IMR-90 (cell line): ENCODE results near the gene C10orf62. TPM values are rescaled to one million over a fixed set of nuclear protein-coding genes. Genes with fewer than 3 reads are reported as not detected.

Experiments
- ATAC-seq: fragments of 200-7000 bp; cut with Tn5 transposase; 2 replicates; pipeline ENCODE4 v1.9.1; 2020; ENCODE audit warnings: low read depth, mild to moderate bottlenecking, moderate library complexity
- BruUV-seq: library from RNA; stranded (reverse); fragments of 400-500 nt; replicated peaks from 2 replicates; lab custom pipeline; 2021; lab: Mats Ljungman, UMichigan
- CTCF ChIA-PET: fragments of 300-600 bp; formaldehyde crosslinking; extraction: SDS; loops from one replicate; lab custom pipeline; 2021; ENCODE audit warnings: antibody characterized with exemption; lab: Yijun Ruan, JAX
- POLR2A ChIA-PET: fragments of 300-600 bp; sonication (Branson Sonifier 250); formaldehyde crosslinking; loops from one replicate; lab custom pipeline; 2022; ENCODE audit warnings: antibody characterized with exemption; ENCODE audit not compliant: unreplicated experiment; lab: Charles Lee
- DNase-seq: peaks from one replicate; pipeline ENCODE4 v3.0.0; 2013
- H2AFZ ChIP-seq: replicated peaks from 2 replicates; pipeline ENCODE3; 2013; ENCODE audit warnings: low read length, mild to moderate bottlenecking; ENCODE audit not compliant: poor library complexity
- H2AK5ac ChIP-seq: 2 replicates; pipeline ENCODE4 v1.6.1; 2013; ENCODE audit warnings: low read depth, low read length, inconsistent platforms
- H2AK9ac ChIP-seq: replicated peaks from 2 replicates; pipeline ENCODE3; 2013; ENCODE audit warnings: mild to moderate bottlenecking, low read depth, low read length, moderate library complexity; ENCODE audit not compliant: poor library complexity
- H2BK120ac ChIP-seq: 2 replicates; pipeline ENCODE4 v1.6.1; 2013; ENCODE audit warnings: low read depth, low read length, inconsistent platforms
- H2BK15ac ChIP-seq: 3 replicates; pipeline ENCODE4 v1.6.1; 2013; ENCODE audit warnings: low read depth, low read length, inconsistent platforms
- H2BK20ac ChIP-seq: 2 replicates; pipeline ENCODE4 v1.6.1; 2013; ENCODE audit warnings: low read depth, mild to moderate bottlenecking, inconsistent platforms, low read length, moderate library complexity
- H2BK5ac ChIP-seq: 2 replicates; pipeline ENCODE4 v1.6.1; 2013; ENCODE audit warnings: mild to moderate bottlenecking, low read depth, low read length, inconsistent platforms; ENCODE audit not compliant: poor library complexity, severe bottlenecking
- H3K14ac ChIP-seq: replicated peaks from 2 replicates; pipeline ENCODE4 v1.6.1; 2013; ENCODE audit warnings: low read depth, low read length, inconsistent platforms
- H3K18ac ChIP-seq: 2 replicates; pipeline ENCODE4 v1.6.1; 2013; ENCODE audit warnings: low read depth, low read length, control low read depth
- H3K23ac ChIP-seq: 2 replicates; pipeline ENCODE4 v1.6.1; 2013; ENCODE audit warnings: low read depth, low read length, inconsistent platforms
- H3K27ac ChIP-seq: 2 replicates; pipeline ENCODE4 v1.5.1; 2013; ENCODE audit warnings: mild to moderate bottlenecking, control low read depth, low read length; ENCODE audit not compliant: insufficient read depth
- H3K27me3 ChIP-seq: 2 replicates; pipeline ENCODE4 v1.6.1; 2013; ENCODE audit warnings: low read length; ENCODE audit not compliant: control insufficient read depth, insufficient read depth
- H3K36me3 ChIP-seq: 2 replicates; pipeline ENCODE4 v1.6.1; 2013; ENCODE audit warnings: low read length, mixed read lengths; ENCODE audit not compliant: control insufficient read depth, insufficient read depth
- H3K4ac ChIP-seq: 2 replicates; pipeline ENCODE4 v1.6.1; 2013; ENCODE audit warnings: low read depth, low read length, inconsistent platforms
- H3K4me1 ChIP-seq: 2 replicates; pipeline ENCODE4 v1.6.1; 2013; ENCODE audit warnings: low read length, mixed read lengths; ENCODE audit not compliant: control insufficient read depth, insufficient read depth
- H3K4me2 ChIP-seq: 2 replicates; pipeline ENCODE4 v1.6.1; 2013; ENCODE audit warnings: low read depth, mild to moderate bottlenecking, control low read depth, low read length, moderate library complexity
- H3K4me3 ChIP-seq: 2 replicates; pipeline ENCODE4 v1.5.1; 2013; ENCODE audit warnings: low read depth, mild to moderate bottlenecking, control low read depth, low read length, moderate library complexity; ENCODE audit not compliant: insufficient read depth
- H3K56ac ChIP-seq: 2 replicates; pipeline ENCODE4 v1.6.1; 2013; ENCODE audit warnings: low read length, inconsistent platforms; ENCODE audit not compliant: insufficient read depth; ENCODE audit errors: extremely low read depth
- H3K79me1 ChIP-seq, 2 experiments: 2 replicates each; pipeline ENCODE4 v1.6.1; 2013; ENCODE audit warnings: low read length in 2 of 2, inconsistent platforms in 1 of 2, low read depth in 1 of 2
- H3K9ac ChIP-seq: 2 replicates; pipeline ENCODE4 v1.6.1; 2013; ENCODE audit warnings: low read depth, low read length, control low read depth
- H3K9me1 ChIP-seq: 2 replicates; pipeline ENCODE4 v1.6.1; 2013; ENCODE audit warnings: low read length, inconsistent platforms; ENCODE audit not compliant: insufficient read depth
- H3K9me3 ChIP-seq: 2 replicates; pipeline ENCODE4 v1.6.1; 2013; ENCODE audit warnings: low read length; ENCODE audit not compliant: control insufficient read depth, insufficient read depth
- H4K20me1 ChIP-seq: 2 replicates; pipeline ENCODE4 v1.6.1; 2013; ENCODE audit warnings: low read length, inconsistent platforms; ENCODE audit not compliant: insufficient read depth
- H4K5ac ChIP-seq: 2 replicates; pipeline ENCODE4 v1.6.1; 2013; ENCODE audit warnings: mild to moderate bottlenecking, low read depth, low read length, control low read depth
- H4K8ac ChIP-seq, 2 experiments: 2 replicates each; pipeline ENCODE4 v1.6.1; 2013; ENCODE audit warnings: low read depth in 2 of 2, low read length in 2 of 2, control low read depth in 1 of 2, inconsistent platforms in 1 of 2
- H4K91ac ChIP-seq: 2 replicates; pipeline ENCODE4 v1.6.1; 2013; ENCODE audit warnings: low read depth, low read length, inconsistent platforms; ENCODE audit not compliant: insufficient read depth
- BHLHE40 ChIP-seq: fragments of 150-350 bp; IDR thresholded peaks from 2 replicates; pipeline ENCODE4 v1.6.1; 2016; ENCODE audit warnings: mild to moderate bottlenecking, low read depth, low read length
- CEBPB ChIP-seq: IDR thresholded peaks from 2 replicates; pipeline ENCODE4 v1.6.1; 2012; ENCODE audit warnings: low read depth, low read length, improper control_type of control experiment
- FOS ChIP-seq: fragments of 150-350 bp; IDR thresholded peaks from 2 replicates; pipeline ENCODE4 v1.6.1; 2016; ENCODE audit warnings: low read depth, low read length
- MAZ ChIP-seq: IDR thresholded peaks from 2 replicates; pipeline ENCODE4 v1.6.1; 2012; ENCODE audit warnings: low read depth, mild to moderate bottlenecking, low read length, improper control_type of control experiment, moderate library complexity, borderline replicate concordance
- NFE2L2 ChIP-seq: fragments of 150-350 bp; IDR thresholded peaks from 2 replicates; pipeline ENCODE4 v1.6.1; 2016; ENCODE audit warnings: low read depth, mild to moderate bottlenecking, low read length
- POLR2A ChIP-seq: IDR thresholded peaks from 2 replicates; pipeline ENCODE4 v1.6.1; 2012; ENCODE audit warnings: mild to moderate bottlenecking, low read depth, low read length
- RAD21 ChIP-seq: IDR thresholded peaks from 2 replicates; pipeline ENCODE4 v1.6.1; 2012; ENCODE audit warnings: low read length, improper control_type of control experiment
- RCOR1 ChIP-seq: IDR thresholded peaks from 2 replicates; pipeline ENCODE4 v1.6.1; 2012; ENCODE audit warnings: mild to moderate bottlenecking, low read length, improper control_type of control experiment; ENCODE audit not compliant: insufficient replicate concordance
- RFX5 ChIP-seq: IDR thresholded peaks from 2 replicates; pipeline ENCODE4 v1.8.0; 2012; ENCODE audit warnings: low read depth, mild to moderate bottlenecking, low read length, moderate library complexity
- WGBS, 2 experiments: methylation state at CpG; one replicate each; pipeline versions ENCODE4 v1.1.5 to v1.1.7; 2013; ENCODE audit warnings: missing lambda C conversion rate in 2 of 2; ENCODE audit not compliant: insufficient read length in 1 of 2; ENCODE audit errors: extremely low coverage in 2 of 2; 5-methylcytosine and 5-hydroxymethylcytosine counted together
- dilution Hi-C: fragments of 300-500 bp; cut with HindIII; formaldehyde crosslinking; loops from one replicate; pipeline ENCODE4 v1.14.3; 2018; ENCODE audit warnings: low sequenced_read_pairs; ENCODE audit not compliant: unreplicated experiment
- in situ Hi-C: fragments of 300-500 bp; cut with MboI; formaldehyde crosslinking; loops from 3 replicates; pipeline ENCODE4 v1.14.3; 2019; ENCODE audit warnings: low sequenced_read_pairs, inconsistent platforms, mixed read lengths
- intact Hi-C: fragments of 100-400 bp; cut with micrococcal nuclease; formaldehyde crosslinking; loops from 2 replicates; pipeline ENCODE4 v1.10.0; 2022
- polyA plus RNA-seq, 3 experiments: library from polyadenylated mRNA; depleted of rRNA; stranded (reverse); fragments of >200 nt; gene quantifications; 2 replicates each; pipeline ENCODE4 v1.2.3, GENCODE V29; 2012; ENCODE audit warnings: low replicate concordance in 1 of 3
- total RNA-seq: library from RNA; depleted of rRNA; stranded (reverse); fragments of >200 nt; gene quantifications from 2 replicates; pipeline ENCODE4 v1.2.3, GENCODE V29; 2012
- TF ChIP-seq, protein P1 (sequence below): conservative IDR thresholded peaks from 2 replicates; pipeline ENCODE4 v1.5.1; 2012; ENCODE audit warnings: mild to moderate bottlenecking, low read depth, low read length, improper control_type of control experiment
- TF ChIP-seq, protein P2 (sequence below): fragments of 150-350 bp; IDR thresholded peaks from 2 replicates; pipeline ENCODE4 v1.6.1; 2017; ENCODE audit warnings: mild to moderate bottlenecking, antibody characterized with exemption, low read length, low read depth

The C10orf62 gene
- total and polyA plus RNA-seq, 2 of the 4 experiments (the other 2 are of a cell fraction): not detected

DNA sequence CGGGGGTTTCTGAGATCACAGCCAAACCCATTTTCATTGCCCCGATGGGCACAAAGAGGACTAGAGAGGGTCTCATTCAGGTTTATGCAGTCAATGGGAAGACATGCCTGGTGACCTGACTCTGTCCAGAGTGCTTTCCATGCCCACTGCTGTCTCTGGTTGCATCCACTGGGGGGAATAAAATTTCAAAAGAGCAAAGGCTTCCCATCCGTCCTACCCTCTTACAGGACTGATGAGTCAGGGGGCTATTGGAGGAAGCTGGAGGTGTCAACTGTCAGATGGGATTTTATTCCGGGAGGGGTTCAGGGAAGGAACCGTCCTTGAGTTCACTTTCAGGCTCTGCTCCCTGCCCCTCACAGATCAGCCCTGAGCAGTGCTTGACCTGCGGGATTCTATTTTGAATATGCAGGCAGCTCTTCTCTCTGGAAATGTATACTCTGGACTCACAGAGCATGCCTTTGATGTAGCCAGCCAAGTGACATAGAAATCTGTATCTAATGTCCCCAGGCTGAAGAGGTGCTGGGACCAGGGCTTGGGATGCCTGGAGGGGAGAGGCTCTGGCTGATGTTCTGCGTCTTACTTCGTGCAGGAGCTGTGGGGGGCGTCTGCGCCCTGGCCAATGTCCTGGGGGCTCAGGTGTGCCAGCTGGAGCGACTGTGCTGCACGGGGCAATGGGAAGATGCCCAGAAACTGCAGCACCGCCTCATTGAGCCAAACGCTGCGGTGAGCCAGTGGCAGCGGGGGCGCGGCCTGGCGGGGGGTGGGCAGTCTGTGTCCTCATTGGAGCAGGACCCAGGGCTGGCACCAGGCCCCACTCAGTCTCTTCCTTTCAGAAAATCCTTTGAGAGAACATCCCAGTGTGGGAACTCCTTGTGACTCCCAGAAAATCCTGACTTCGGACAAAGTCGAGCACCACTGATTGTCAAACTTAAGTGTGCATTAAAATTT lies 12.0 kb downstream of the C10orf62 start (continued):
- TF ChIP-seq RFX5 (no peak), RAD21 (no peak)

DNA sequence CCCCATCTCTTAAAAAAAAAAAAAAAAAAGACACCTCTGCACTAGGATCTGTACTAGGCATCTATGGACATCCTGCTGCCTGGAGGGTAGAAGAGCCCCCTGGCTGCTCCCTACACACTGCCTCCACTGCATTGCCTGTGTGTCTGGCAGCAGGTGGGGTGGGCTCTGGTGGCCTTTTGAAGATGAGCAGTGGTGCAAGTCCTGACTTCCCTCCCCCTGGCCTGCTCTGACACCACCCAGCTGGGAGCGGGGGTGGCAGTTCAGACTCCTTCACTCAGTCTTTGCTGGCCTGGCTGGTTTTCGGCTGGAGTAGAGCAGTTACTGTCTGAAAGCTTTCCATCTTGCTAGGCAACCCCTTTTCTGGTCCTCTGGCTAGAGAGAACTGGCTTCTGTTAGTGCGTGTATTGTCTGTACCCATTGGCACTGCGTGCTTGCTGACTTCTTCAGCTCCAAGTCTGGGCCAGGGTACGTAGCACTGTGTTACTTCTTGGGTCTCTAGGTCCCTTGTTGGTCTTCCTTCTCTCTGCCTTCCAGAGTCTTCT lies 17.6 kb downstream of the C10orf62 start:
- Histone ChIP-seq H3K4me2 (no peak overlapping the region), H3K27me3 (no peaks in the 10 kb centered on the region), H2AFZ (peak overlapping the region; percentile 43), H3K79me1 (no peaks in the 10 kb centered on the region), H3K18ac (no peak overlapping the region), H4K5ac (no peak overlapping the region), H4K20me1 (no peaks in the 10 kb centered on the region), H3K14ac (no peak overlapping the region), H3K36me3 (no peaks in the 10 kb centered on the region), H3K9me3 (no peaks in the 10 kb centered on the region), H2AK5ac (no peak overlapping the region), H3K9me1 (no peaks in the 10 kb centered on the region), H3K56ac (no peak overlapping the region), H3K9ac (no peak overlapping the region), H3K23ac (no peak overlapping the region), H2BK20ac (no peak overlapping the region), H4K8ac (no peak overlapping the region), H3K4me1 (no peaks in the 10 kb centered on the region), H4K91ac (no peak overlapping the region), H3K4ac (no peak overlapping the region), H3K4me3 (no peak overlapping the region), H2BK5ac (no peak overlapping the region), H2AK9ac (no peak overlapping the region), H3K27ac (no peak overlapping the region), H2BK15ac (no peak overlapping the region), H2BK120ac (no peak overlapping the region)
- ChIA-PET POLR2A (interaction anchor here (0.5 kb wide), 1 partner anchor 10 kb away, joined by 4 read pairs; no protein-coding TSS in a partner anchor), CTCF (interaction anchor here (1.1 kb wide), 1 partner anchor 11 kb away, joined by 3 read pairs; no protein-coding TSS in a partner anchor)
- in situ Hi-C loops (no loop called here), dilution Hi-C loops (no loop called here), intact Hi-C loops (no loop called here)
- BruUV-seq: no TSS peak
- WGBS, 2 experiments: 97% methylated on average over 4 of the region's 5 CpGs; no CpG with 5 or more reads in 1 of the 2 experiments
- no peak for ATAC-seq
- no peak for DNase-seq
- TF ChIP-seq, protein P1, sequence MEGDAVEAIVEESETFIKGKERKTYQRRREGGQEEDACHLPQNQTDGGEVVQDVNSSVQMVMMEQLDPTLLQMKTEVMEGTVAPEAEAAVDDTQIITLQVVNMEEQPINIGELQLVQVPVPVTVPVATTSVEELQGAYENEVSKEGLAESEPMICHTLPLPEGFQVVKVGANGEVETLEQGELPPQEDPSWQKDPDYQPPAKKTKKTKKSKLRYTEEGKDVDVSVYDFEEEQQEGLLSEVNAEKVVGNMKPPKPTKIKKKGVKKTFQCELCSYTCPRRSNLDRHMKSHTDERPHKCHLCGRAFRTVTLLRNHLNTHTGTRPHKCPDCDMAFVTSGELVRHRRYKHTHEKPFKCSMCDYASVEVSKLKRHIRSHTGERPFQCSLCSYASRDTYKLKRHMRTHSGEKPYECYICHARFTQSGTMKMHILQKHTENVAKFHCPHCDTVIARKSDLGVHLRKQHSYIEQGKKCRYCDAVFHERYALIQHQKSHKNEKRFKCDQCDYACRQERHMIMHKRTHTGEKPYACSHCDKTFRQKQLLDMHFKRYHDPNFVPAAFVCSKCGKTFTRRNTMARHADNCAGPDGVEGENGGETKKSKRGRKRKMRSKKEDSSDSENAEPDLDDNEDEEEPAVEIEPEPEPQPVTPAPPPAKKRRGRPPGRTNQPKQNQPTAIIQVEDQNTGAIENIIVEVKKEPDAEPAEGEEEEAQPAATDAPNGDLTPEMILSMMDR: no peak
- TF ChIP-seq MAZ (no peak), RFX5 (no peak), POLR2A (no peak), CEBPB (no peak), BHLHE40 (no peak), FOS (no peak), RCOR1 (no peak), NFE2L2 (no peak)
- TF ChIP-seq, protein P2, sequence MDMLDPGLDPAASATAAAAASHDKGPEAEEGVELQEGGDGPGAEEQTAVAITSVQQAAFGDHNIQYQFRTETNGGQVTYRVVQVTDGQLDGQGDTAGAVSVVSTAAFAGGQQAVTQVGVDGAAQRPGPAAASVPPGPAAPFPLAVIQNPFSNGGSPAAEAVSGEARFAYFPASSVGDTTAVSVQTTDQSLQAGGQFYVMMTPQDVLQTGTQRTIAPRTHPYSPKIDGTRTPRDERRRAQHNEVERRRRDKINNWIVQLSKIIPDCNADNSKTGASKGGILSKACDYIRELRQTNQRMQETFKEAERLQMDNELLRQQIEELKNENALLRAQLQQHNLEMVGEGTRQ: no peak
